GM12873 (cell line): ENCODE measurements around the gene B4GALT3.
A peak's percentile ranks its signal among the peaks of the same experiment; 100 is the strongest.

Experiments
- TF ChIP-seq, protein P1 (sequence below): IDR thresholded peaks from 2 replicates; pipeline ENCODE4 v1.5.1; 2012; ENCODE audit warnings: low read depth, mild to moderate bottlenecking, moderate library complexity, low read length, control low read depth; ENCODE audit not compliant: insufficient read depth; ENCODE audit errors: missing control alignments

B4GALT3 gene

DNA sequence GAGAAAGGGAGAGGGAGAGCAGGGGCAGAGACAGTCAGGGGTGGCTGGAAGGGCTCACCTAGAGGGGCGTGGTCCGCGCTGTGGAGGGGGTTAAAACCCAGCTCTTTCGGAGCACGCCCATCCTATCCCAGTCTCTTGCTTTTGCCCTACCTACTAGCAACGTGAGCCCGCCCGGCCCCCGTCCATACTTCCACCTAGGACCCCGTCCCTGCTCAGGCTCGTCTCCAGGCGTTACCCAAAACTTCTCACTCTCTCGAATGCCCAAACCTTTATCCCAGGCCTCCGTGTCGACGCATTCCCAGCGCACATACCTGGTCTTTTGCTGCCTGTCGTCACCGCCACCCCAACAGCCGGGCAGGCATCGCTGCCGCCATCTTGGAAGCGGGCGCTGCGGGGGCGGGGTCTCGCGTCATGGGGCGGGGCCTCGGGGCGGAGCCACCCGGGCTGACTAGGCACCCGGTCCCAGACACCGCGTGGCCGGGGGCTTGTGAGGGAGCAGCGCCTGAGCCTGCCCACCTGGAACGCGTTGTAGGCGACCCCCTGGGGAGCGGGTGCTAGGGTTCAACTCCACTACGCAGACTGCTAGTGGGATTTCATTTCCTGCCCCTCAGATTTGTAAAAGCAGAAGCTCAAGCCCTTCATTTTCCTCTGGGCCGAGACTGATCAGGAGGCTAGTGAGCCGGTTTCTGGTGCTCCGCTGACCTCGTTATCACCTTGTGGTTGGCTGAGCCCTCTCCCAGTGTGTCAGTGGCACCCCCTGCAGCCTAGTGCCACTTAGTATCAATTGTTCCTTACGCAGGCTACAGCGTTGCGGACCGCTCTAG is at the start of gene B4GALT3:
B4GALT3 (minus strand) TSS at position 396 of the 824 bp plus-strand sequence. CDS start 1,447 bp downstream, outside the sequence.
- TF ChIP-seq, protein P1, sequence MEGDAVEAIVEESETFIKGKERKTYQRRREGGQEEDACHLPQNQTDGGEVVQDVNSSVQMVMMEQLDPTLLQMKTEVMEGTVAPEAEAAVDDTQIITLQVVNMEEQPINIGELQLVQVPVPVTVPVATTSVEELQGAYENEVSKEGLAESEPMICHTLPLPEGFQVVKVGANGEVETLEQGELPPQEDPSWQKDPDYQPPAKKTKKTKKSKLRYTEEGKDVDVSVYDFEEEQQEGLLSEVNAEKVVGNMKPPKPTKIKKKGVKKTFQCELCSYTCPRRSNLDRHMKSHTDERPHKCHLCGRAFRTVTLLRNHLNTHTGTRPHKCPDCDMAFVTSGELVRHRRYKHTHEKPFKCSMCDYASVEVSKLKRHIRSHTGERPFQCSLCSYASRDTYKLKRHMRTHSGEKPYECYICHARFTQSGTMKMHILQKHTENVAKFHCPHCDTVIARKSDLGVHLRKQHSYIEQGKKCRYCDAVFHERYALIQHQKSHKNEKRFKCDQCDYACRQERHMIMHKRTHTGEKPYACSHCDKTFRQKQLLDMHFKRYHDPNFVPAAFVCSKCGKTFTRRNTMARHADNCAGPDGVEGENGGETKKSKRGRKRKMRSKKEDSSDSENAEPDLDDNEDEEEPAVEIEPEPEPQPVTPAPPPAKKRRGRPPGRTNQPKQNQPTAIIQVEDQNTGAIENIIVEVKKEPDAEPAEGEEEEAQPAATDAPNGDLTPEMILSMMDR, result no peak

DNA sequence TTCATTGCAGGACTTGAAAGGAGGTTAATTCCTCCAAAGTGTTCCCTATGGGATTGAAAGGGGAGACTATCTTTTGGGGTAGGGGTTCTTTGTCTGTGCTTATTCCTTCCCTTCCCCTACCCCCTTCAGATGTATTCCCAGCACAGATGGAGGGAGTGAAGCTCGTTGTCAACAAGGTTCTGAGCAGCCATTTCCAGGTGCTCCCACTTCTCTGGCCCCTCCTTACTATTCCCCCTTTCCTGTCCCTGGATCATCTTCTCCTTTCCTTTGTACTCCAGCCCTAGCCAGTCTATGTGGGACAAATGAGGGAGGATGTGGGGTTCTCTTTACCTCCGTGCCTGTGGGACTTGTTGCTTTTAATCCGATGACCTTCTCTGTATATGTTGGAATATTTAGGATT is 49.5 kb upstream of the B4GALT3 start:
- TF ChIP-seq, protein P1, result no peak

DNA sequence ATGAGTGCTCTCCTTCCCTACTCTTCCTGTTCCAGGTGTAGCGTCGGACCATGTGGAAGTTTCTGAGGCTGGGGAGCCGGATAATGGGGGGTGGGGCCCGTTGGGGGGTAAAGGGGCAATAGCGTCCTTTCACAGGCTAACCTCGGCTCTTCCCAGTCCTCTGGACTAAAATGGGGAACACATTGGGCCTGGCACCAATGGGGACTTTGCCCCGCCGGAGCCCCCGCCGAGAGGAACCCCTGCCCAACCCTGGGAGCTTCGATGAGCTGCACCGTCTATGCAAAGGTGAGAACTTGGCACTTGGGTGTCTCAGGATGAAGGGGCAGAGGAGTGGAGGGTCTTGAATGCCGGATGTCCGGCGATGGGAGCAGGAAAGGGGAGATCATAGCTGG is 49.0 kb upstream of the B4GALT3 start:
- TF ChIP-seq, protein P1, result no peak

DNA sequence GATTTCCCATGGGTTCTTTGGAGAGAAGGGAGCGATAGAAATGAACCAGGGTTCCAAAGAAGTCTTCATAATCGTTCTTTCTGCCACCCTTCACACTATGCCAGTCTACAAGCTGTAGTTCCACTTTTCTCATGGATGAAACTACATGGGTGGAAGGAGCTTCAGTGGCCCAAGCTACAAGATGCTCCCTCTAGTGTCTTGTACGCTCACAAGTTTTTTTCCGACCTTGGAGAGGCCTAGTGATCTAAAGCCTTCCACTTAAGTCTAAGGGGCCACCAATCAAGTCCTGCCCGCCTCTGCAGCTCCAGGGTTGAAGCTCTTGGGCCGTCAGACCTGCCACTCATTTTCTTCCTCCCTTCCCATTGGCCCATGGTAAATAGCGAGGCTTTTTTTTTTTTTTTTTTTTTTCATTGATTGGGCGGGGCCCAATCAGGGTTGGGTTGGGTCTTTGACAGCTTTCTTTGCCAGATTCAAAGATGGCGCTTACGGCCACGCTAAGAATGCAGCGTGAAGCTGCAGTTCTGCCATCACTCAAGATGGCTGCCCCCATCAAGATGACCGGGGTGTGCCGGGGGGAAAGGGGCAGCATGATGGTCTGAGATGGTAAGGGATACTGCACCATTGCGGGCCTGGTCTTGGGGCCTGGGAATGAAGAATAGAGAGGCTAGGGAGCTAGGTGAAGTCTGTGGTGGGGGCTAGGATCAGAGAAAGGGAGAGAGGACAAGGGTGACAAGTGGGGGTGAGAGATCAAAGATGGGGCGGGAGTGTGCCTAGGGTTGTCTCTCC is 48.4 kb upstream of the B4GALT3 start, which contains the start of gene TOMM40L:
TOMM40L (plus strand) TSS at position 527 of the 786 bp plus-strand sequence. CDS start 430 bp downstream, outside the sequence.
- TF ChIP-seq, protein P1, result peak; percentile 75

DNA sequence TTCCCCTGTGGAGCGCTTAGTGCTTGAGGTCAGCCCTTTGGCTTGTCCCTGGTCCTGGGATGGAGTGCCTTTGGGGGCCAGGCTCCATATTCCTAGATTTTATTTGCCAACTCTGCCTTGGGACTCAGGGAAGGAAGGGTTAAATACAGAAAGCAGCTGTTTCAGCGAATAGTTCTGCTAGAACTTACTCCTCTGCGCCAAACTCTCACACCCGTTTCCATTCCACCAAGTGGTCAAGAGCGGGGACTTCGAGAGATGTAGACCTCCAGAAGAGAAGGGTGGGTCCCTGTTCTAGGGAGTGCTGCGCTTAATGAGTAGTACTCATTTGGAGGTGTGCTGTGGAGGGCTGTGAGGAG is 47.8 kb upstream of the B4GALT3 start:
- TF ChIP-seq, protein P1, result no peak

DNA sequence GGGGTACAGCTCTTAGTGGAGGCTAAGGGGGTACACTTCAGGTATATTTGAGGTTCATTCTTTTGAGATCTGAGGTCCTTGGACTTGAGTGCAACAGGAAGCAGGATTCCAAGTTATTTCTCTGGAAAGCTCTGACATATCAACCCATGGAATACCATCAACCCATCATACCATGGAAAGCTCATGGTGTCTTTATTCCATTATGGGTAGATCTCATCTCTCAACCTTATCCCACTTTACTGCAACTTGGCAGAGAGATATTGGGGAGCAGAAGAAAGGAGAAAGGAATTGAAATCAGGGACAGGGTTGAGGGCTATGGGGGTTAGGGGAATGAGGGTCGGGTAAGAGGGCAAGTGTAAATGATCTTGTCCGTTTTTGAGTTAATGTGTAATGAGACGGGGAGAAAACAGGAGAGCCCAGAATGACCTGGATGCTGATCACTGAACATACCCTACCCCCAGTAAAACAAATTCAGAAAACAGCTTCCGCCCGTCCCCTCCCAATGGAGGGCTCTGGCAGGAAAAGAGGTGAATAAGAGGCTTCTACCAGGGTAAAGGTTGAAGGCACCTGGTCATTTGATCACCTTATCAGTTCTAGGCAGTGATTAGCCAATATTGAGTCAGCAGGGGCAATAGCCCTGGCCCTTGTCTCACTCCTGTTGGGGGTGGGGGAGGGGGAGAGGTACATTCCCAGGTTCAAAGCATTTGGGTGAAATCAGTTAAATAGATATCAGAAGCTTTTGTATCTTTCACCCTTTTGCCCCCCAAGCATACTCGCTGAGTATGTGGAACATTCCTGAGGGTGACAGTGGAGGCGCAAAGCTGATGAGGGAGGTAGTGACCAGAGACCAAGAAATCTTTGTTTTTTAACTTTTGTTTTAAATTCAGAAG is 46.7 kb upstream of the B4GALT3 start:
- TF ChIP-seq, protein P1, result no peak
